ENCODE measurements around the gene PKD2. TPM values are rescaled to one million over a fixed set of nuclear protein-coding genes. Genes with fewer than 3 reads are reported as not detected.
A peak's percentile ranks its signal among the peaks of the same experiment; 100 is the strongest.

Gene PKD2
- total and polyA plus RNA-seq, 2 of the 4 experiments (the other 2 are of a cell fraction): 43.8 to 51.3 TPM

DNA sequence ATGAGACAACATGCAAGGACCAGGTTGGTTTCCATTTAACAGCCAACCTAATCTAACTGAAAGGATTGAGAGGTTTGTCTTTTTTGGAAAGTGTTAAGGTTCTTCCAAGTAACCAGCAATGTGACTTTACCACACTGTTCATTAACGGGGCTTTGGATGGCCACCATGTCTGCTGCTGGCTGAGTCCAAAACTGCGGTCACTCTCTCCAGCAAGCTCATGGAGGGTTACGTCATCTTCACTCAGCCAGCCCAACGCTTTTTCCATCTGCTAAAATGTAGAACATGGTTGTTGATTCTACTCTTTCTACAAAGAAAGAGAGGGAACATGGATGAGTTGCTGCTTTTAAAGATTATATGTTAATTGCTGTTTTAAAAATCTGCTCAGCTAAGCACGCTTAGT, 11.0 kb downstream of the PKD2 start:
- H4K5ac ChIP-seq (ENCODE audit: low read depth, low read length): no peak overlapping the region; the same call in 1 of the 2 replicates
- peak overlapping the region in 1 of 2 experiments; percentile 27; a peak in 2 of 4 replicates for H4K8ac ChIP-seq (ENCODE audit: low read depth in 2 of 2, low read length in 2 of 2)
- peaks cover 24% of the 10 kb centered on the region for H3K9me1 ChIP-seq (ENCODE audit: insufficient read depth, low read length)
- H2BK15ac ChIP-seq (ENCODE audit: low read depth, low read length): peak overlapping the region; percentile 39; the same call in 1 of the 3 replicates
- peak overlapping the region; percentile 62 for H3K4ac ChIP-seq (ENCODE audit: low read depth, low read length)
- peak overlapping the region; percentile 58; the same call in 1 of the 2 replicates for H4K91ac ChIP-seq (ENCODE audit: insufficient read depth, low read depth, low read length)
- ChIA-PET CTCF (no interaction called here), POLR2A (ENCODE audit: unreplicated experiment) (no interaction called here)
- H3K27ac ChIP-seq (ENCODE audit: insufficient read depth, low read length): peak overlapping the region; percentile 69; the same call in 1 of the 2 replicates
- peak overlapping the region; percentile 65; the same call in 1 of the 2 replicates for H3K14ac ChIP-seq (replicated peaks; ENCODE audit: low read depth, low read length)
- H3K79me1 ChIP-seq (ENCODE audit: low read depth in 1 of 2, low read length in 2 of 2): peaks cover 45 to 75% of the 10 kb centered on the region in 2 experiments
- peaks cover 21% of the 10 kb centered on the region for H3K4me1 ChIP-seq (ENCODE audit: control insufficient read depth, insufficient read depth, low read length)
- peaks cover 9% of the 10 kb centered on the region for H3K36me3 ChIP-seq (ENCODE audit: control insufficient read depth, insufficient read depth, low read length)
- DNase-seq (peak; percentile 52), ATAC-seq (ENCODE audit: low read depth) (0 out of 2 replicates have a peak, but pooled peaks have one; percentile 5)
- peak overlapping the region; percentile 49; the same call in 1 of the 2 replicates for H2BK20ac ChIP-seq (ENCODE audit: low read depth, low read length)
- WGBS, 2 experiments (ENCODE audit: extremely low coverage in 2 of 2, insufficient read length in 1 of 2): no CpG with 5 or more reads among the region's 5 CpGs
- H3K18ac ChIP-seq (ENCODE audit: low read depth, low read length): peak overlapping the region; percentile 76
- no peak overlapping the region for H2AK9ac ChIP-seq (replicated peaks; ENCODE audit: low read depth, low read length, poor library complexity)
- BruUV-seq (replicated peaks): no TSS peak
- peak overlapping the region; percentile 58 for H2BK120ac ChIP-seq (ENCODE audit: low read depth, low read length)
- intact Hi-C loops (cut with micrococcal nuclease) (loop anchor here (1.0 kb wide), 1 partner anchor 10 kb away; no protein-coding TSS in a partner anchor), dilution Hi-C loops (cut with HindIII; ENCODE audit: low sequenced_read_pairs, unreplicated experiment) (no loop called here), in situ Hi-C loops (cut with MboI; ENCODE audit: low sequenced_read_pairs) (no loop called here)
- H3K4me3 ChIP-seq (ENCODE audit: insufficient read depth, low read depth, low read length): no peak overlapping the region
- H2AK5ac ChIP-seq (ENCODE audit: low read depth, low read length): peak overlapping the region; percentile 65; the same call in 1 of the 2 replicates
- H3K56ac ChIP-seq (ENCODE audit: extremely low read depth, insufficient read depth, low read length): no peak overlapping the region
- H2BK5ac ChIP-seq (ENCODE audit: low read depth, low read length, poor library complexity, severe bottlenecking): peak overlapping the region; percentile 70
- no peaks in the 10 kb centered on the region for H3K27me3 ChIP-seq (ENCODE audit: control insufficient read depth, insufficient read depth, low read length)
- H3K4me2 ChIP-seq (ENCODE audit: low read depth, low read length): peak overlapping the region; percentile 13; the same call in 1 of the 2 replicates
- no peak overlapping the region for H3K9ac ChIP-seq (ENCODE audit: low read depth, low read length)
- peaks cover 13% of the 10 kb centered on the region; the same call in 1 of the 2 replicates for H4K20me1 ChIP-seq (ENCODE audit: insufficient read depth, low read length)
- TF ChIP-seq MAZ (IDR thresholded peaks at IDR 0.05; ENCODE audit: borderline replicate concordance, low read depth, low read length) (no peak), SMC3 (IDR thresholded peaks at IDR 0.05; ENCODE audit: low read depth, low read length) (no peak), CEBPB (IDR thresholded peaks at IDR 0.05; ENCODE audit: low read depth, low read length) (no peak; the same call in 1 of the 2 replicates), RFX5 (IDR thresholded peaks at IDR 0.05; ENCODE audit: low read depth, low read length) (no peak), BHLHE40 (IDR thresholded peaks at IDR 0.05; ENCODE audit: low read depth, low read length) (no peak), RAD21 (IDR thresholded peaks at IDR 0.05; ENCODE audit: low read length) (no peak), MAFK (IDR thresholded peaks at IDR 0.05; ENCODE audit: low read depth, low read length) (no peak), USF2 (IDR thresholded peaks at IDR 0.05; ENCODE audit: low read depth, low read length) (no peak)
- H3K9me3 ChIP-seq (ENCODE audit: control insufficient read depth, insufficient read depth, low read length): no peaks in the 10 kb centered on the region
- no peak overlapping the region for H2AFZ ChIP-seq (replicated peaks; ENCODE audit: low read length, poor library complexity)
- H3K23ac ChIP-seq (ENCODE audit: low read depth, low read length): peak overlapping the region; percentile 56; the same call in 1 of the 2 replicates

Measured in IMR-90 (cell line).